Renal cortical epithelial cell (primary cell): Measurements from ENCODE around the gene C4BPA. TPM values are rescaled to one million over a fixed set of nuclear protein-coding genes. Genes with fewer than 3 reads are reported as not detected.
A peak's percentile ranks its signal among the peaks of the same experiment; 100 is the strongest.

Source experiments
- DNase-seq: peaks from one replicate; pipeline ENCODE4 v3.0.0-alpha.2; 2011; ENCODE audit warnings: low read depth
- total RNA-seq: library from RNA; depleted of rRNA; stranded (reverse); fragments of >200 nt; gene quantifications from 2 replicates; pipeline ENCODE4 v1.2.3, GENCODE V29; 2014

C4BPA gene
- 0.05 TPM in 1 of 2 replicates, not detected in the other for total RNA-seq

GRCh38 chr1:207103892-207104373, at the start of gene C4BPA:
C4BPA (plus strand) TSS chr1:207104233; CDS start chr1:207113026, 8,793 bp downstream.
- peak; percentile 81 for DNase-seq

DNA sequence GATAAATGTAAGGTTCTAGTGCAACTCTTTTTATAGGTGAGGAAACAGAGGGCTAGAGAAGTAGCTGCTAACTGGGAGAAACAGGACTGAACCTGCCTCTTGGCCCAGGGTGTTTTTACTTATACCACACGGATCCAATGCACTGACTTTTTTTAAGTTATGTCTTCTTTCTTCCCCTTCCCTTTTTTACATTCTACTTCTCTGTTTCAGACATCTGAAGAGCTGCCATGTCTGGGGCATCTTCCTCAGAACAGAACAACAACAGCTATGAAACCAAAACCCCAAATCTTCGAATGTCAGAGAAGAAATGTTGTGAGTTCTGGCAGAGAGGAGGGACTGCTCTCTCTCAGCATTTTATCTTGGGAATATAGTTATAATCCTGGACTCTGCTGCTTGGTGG, 49.5 kb upstream of the C4BPA start:
- no peak for DNase-seq

DNA sequence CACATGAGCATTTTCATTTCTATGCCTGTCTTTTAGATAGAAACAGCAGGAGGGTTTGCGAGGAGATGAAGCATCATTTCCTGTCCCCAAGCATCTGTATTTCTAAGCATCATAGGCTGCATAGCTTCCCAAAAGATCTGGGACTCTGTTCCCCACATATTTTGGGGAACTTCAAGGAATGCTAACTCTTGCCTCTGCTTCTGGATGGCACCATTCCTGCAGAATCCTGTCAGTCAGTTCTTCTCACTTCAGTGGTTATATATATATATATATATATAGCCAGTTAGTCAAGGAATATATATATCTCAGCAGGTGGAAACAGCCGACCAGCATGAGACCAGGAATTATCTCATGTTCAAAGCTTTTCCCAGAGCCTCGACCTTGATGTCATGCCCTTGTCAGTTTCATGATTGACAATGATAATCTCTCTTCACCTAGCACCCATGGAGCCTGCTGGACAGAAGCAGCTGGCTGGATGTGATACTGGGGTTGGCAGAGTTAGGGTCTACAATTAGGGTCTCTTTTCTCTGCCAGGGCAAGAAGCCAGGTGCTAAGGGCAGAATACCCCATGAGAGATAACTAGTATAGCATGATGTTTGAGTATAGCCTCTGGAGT, 48.5 kb upstream of the C4BPA start:
- no peak for DNase-seq

- DNase-seq = no peak
These were observed 47.4 kb upstream of the C4BPA start for GRCh38 chr1:207056673-207057072.

GRCh38 chr1:207058252-207058651, 45.8 kb upstream of the C4BPA start:
- no peak for DNase-seq

- no peak for DNase-seq
These were observed 44.9 kb upstream of the C4BPA start for GRCh38 chr1:207058878-207059867.

- DNase-seq = no peak
These were observed 44.2 kb upstream of the C4BPA start for GRCh38 chr1:207059881-207060280.

DNA sequence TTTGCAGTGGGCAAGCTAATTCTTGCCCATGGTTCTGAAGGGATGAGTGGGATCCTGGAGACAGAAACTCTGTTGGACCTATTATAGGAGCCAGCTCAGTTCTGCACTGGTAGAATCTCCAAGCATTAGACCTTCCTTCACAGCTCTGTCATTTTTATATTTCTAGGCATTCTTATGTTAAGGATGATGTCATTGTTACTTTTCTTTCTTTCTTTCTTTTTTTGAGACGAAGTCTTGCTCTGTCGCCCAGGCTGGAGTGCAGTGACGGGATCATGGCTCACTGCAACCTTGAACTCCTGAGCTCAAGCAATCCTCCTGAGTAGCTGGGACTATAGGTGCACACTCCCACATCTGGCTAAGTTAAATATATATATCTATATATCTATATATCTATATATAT, 43.4 kb upstream of the C4BPA start:
- DNase-seq = no peak

DNA sequence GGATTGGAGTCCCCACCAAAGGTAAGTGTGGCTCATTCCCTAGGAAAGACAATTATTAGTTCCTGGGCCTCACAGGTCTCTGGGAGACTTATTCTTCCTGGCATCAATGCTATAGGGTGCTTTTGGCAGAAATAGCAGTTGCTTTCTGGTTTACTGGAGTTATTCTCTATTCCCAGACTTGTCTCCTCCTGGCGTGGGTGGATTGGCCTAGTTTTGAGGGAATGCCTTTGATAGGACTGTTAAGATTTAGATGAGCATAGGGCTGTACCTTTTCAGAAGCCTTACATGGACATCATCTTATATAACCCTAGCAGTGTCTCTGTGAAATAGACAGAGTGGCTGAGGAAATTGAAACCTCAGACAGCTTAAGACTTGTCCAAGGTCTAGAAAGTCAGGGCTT, 42.0 kb upstream of the C4BPA start:
- DNase-seq = no peak

DNA sequence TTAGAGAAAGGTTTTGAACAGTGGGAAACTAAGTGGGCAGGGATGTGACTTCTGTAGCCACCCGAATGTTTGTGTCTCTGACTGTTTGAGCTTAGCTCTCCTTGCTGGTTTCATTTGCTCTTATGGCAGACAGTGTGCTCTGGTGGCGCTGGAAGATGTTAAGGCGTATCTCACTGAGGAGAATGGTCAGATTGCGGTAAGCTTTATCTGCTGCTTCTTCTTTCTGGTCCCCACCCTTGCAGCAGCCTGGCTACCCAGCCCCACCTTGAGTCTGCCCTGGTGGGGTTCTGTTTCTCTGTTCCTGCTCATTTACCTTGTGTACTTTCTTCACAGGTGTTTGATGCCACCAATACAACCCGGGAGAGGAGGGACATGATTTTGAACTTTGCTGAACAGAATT, 41.0 kb upstream of the C4BPA start:
- no peak for DNase-seq

- no peak for DNase-seq
These were observed 39.5 kb upstream of the C4BPA start for GRCh38 chr1:207064561-207064960.

- DNase-seq = no peak
These were observed 36.8 kb upstream of the C4BPA start for GRCh38 chr1:207067185-207067584.

GRCh38 chr1:207067665-207068064, 36.4 kb upstream of the C4BPA start:
- DNase-seq = peak; percentile 31

DNA sequence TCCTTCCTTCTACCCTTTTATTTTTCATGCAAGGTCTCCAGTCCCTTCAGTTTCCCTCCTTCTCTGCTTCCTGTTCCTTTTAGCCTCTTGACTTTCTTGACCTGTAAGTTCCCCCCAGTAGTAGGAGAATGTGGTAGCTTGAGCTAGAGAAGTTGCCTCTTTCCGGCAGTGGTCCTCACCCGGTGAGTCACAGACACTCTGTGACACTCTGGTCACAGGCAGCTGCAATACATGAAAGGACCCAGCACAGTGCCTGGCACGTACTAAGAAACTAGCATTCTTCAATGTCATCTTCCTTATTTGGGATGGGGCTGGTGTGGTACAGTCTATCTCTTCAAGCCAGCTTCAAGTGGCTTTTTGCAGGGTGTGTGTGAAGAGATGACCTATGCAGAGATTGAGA, 35.0 kb upstream of the C4BPA start:
- no peak for DNase-seq

DNA sequence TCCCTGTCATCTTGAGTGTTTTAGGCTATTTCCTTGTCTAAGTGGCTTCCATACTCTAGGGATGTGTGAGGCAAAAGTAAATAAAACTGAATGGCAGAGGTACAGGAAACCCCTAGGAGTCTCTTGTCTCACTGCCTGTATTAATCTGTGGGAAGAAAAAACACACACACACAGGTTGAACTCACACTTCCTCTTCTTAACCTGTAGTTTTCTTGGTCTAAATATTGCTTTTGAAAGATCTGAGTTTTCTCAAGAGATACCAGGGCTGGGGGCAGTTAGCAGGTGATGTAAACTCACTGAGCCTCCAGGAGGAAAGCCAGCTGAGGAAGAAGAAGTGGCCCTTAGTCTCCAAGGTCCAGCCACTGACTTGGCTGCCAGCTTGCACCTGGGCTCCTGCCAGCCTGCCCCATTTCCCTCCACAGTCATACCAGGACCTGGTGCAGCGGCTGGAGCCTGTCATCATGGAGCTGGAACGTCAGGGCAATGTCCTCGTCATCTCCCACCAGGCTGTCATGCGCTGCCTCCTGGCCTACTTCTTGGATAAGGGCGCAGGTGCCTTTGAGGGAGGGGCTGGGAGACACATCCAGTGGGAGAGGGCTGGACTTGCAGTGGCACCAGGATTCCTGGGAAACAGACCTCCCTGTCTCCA, 34.1 kb upstream of the C4BPA start:
- DNase-seq = no peak

- no peak for DNase-seq
These were observed 33.2 kb upstream of the C4BPA start for GRCh38 chr1:207070811-207071210.

GRCh38 chr1:207071426-207071825, 32.6 kb upstream of the C4BPA start:
- no peak for DNase-seq

DNA sequence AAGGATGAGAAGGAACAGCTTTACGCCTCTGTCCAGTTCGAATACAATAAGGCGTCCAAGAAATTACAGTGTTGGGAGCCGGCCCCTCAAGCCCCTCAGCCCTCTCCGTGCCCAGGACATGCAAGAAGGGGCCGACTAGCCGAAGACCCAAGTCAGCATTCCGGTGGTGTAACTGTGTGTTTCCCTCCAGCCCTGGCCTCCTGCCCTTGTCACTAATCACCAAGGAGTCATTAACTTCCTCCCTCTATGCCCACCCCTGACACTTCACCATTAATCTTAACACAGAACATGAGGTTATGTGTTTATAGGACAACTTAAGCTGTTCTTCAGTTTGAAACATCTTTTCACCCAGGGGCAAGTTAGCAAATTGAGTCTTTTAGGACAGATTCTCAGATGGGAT, 31.8 kb upstream of the C4BPA start:
- DNase-seq = no peak

DNA sequence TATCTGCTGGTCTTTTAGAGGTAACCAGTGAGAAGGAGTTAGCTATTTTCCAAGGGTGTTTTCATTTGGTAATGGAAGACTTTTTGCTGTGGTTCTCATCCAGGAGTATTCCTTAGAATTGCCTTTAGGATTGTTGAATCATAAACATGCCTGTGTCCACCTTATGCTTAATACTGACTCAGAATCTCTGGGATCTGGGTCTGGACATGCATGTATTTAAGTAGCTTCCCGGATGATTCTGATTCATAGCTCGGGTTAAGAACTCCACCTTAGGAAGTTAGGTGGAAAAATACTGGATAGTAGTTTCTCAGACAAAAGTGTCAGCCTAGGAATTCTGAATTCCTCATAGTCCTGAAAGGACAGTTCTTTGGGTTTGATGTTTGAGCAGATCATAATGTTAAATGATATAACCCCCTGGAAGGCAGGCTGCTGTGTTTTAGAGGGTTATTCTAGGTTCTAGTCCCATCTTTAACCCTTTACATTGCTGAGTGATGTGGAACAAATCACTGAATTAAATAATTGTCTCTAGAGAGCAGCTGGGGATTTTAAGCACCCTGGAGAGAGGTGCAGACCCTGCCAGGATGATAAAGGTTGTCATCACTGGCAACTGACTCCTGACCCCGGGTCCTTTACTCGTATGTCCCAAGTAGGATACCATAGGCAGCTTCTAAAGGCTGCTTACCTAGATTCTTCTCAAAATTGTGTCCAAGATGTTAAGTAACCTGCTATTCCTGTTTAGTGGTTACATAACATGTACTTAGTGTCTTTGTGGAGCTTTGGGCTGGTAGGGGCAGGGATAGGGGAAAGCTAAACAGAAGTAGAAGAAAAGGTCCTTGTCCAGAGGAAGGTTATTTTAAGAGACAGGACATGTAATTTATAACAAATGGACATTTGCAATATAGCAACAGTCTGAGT, 29.9 kb upstream of the C4BPA start:
- peak; percentile 66 for DNase-seq

DNA sequence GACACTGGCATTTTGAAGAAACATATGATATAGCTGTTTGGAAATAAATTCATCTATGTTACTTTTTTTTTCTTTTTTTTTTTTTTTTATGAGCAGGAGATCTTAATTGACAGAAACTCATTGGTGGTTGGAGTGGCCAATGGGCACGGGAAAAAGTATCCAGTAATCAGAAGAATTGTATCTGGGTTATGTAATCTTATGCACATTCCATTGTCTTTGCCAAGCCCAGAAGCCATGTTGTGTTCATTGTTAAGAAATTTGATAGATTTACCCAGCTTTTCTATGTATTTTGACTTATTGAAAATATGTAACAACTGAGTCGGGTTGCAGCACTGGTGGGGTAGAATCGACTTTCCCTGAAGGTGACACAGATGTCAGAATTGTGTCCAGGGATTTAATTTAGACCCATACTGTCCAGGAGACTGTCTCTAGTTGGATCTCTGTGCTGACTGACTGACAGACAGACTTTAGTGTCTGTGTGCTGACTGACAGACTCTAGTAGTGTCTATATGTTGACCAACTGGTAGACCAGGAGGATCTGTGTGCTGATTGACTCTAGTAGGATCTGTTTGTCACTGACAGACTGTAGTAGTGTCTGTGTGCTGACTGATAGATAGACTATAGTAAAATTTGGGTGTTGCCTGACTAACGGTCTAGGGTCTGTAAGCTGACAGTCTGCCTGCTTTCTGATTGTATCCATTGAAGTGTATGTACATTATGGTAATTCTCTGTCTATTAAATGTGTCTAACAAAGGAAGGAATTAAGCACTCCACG, 27.7 kb upstream of the C4BPA start:
- DNase-seq = no peak

GRCh38 chr1:207077012-207077411, 27.0 kb upstream of the C4BPA start:
- DNase-seq = no peak
